Measurements from ENCODE around the gene NDUFS6.

GRCh38 chr5:1752881-1753280 is 48.3 kb upstream of the NDUFS6 start:
- TF ChIP-seq, protein P1, sequence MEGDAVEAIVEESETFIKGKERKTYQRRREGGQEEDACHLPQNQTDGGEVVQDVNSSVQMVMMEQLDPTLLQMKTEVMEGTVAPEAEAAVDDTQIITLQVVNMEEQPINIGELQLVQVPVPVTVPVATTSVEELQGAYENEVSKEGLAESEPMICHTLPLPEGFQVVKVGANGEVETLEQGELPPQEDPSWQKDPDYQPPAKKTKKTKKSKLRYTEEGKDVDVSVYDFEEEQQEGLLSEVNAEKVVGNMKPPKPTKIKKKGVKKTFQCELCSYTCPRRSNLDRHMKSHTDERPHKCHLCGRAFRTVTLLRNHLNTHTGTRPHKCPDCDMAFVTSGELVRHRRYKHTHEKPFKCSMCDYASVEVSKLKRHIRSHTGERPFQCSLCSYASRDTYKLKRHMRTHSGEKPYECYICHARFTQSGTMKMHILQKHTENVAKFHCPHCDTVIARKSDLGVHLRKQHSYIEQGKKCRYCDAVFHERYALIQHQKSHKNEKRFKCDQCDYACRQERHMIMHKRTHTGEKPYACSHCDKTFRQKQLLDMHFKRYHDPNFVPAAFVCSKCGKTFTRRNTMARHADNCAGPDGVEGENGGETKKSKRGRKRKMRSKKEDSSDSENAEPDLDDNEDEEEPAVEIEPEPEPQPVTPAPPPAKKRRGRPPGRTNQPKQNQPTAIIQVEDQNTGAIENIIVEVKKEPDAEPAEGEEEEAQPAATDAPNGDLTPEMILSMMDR (conservative IDR thresholded peaks at IDR 0.05; ENCODE audit: low read depth, low read length) = no peak
- TF ChIP-seq EZH2 (IDR thresholded peaks at IDR 0.05; ENCODE audit: borderline replicate concordance, low read depth, low read length, poor library complexity, severe bottlenecking) = no peak
